ENCODE results near the gene UNC50.
"Not testable (repeated sequence)": the region's sequence is repeated elsewhere in the genome, so short reads cannot be mapped to it uniquely, and the experiment has no call there.

UNC50 gene

DNA sequence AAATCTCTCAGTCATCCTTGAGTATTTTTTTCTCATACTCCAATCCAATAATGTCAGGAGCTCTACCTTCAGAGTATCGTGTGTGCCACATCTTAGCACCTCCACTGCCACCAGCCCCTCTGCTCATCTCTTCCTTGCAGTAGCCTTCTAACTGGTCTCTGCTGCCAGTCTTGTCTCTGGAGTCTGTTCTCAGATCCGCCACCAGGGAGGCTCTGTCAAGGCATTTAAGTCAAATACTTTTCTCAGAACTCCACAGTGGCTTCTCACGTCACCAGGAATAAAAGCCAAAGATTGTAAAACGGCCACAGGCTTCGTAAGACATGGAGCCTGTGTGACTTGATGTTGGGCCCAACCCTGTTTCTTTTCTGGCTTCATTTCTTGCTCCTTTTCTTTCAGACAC is 7.1 kb downstream of the UNC50 start:
- DNase-seq, result no peak

DNA sequence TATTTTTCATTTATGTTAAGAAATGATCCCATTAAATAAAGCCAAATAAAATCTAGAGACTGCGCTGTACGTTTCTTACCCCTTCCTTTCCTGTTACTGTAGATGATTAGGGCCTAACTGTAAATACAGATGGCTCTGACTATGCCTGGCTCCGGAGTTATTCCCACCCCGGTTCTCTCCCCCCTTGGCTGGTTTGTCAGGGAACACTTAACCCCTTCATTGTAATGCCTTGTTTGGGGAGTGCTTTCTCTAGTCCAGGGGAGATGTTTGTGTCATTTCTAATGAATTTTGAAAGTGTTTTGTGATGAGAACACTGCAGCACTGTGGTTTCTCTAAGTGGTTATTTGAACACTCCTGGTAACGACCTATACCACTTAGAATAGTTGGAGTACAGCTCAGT is 8.8 kb downstream of the UNC50 start:
- DNase-seq, result no peak

DNA sequence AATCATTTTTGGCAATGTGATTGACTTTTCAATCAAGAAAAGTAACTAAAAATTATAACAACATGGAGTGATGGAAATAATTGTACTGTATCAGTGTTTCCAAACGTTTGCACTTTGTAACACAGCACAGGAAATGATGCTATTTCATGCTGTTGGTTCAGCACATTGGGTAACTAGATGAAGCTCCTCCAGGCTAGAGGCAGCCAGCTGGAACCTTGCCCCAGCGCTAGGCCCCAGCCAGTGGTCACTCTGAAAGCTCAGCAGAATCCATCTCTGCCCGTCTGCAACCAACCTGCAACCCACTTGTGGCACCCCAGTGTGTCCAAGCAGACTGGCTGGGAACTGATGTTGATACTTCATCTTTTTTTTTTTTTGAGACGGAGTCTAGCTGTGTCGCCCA is 15.3 kb downstream of the UNC50 start:
- no peak for DNase-seq

DNA sequence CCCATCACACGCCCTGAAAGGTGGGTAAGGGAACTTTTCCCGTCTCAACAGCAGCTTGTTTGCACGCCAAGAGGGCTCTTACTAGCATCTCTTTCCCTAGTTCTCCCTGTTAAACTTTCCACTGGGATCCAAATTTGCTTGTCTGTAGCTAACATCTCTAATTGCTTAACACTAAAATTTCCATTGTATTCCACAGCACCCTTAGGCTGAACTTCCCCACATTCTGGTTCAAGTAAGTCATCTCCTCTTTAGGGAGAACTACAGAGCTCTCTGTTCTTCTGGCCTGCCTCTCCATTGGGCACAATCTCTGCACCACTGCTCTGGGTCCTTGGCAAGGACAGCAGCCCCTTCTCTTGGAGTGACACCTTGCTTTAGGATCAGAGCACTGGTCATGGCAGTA is 24.0 kb downstream of the UNC50 start:
- no peak for DNase-seq

DNA sequence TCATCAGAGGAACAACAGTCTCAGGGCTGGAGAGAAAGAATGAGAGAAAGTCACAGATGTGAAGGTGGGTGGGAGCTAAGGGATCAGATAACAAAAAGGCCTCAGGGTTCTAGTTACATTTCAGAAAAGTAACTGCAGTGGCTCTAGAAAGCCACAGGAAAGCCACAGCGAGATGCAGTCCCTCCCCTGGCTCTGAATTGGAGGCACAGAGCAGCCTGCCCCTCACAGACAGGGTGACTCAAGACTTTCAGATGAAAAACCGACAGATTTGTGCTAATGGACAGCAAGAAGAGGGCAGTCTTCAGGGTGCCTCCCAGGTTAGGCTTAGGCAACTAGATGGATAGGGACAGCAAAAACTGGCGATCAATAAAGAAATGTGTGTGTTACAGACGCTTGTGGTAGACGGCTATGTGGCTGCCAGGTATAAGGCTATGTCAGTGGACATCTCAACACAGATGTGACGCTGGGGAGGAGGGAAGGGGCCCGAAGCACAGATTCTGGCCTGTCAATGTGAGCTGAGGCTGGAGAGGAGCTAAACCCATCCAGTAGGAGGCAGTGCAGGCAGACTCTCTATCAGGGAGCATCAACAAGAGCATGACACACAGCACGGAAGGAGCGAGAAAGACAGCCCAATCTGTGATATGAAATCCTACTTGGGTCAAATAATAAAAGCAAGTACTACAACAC is 26.2 kb downstream of the UNC50 start:
- DNase-seq, result peak; percentile 3

DNA sequence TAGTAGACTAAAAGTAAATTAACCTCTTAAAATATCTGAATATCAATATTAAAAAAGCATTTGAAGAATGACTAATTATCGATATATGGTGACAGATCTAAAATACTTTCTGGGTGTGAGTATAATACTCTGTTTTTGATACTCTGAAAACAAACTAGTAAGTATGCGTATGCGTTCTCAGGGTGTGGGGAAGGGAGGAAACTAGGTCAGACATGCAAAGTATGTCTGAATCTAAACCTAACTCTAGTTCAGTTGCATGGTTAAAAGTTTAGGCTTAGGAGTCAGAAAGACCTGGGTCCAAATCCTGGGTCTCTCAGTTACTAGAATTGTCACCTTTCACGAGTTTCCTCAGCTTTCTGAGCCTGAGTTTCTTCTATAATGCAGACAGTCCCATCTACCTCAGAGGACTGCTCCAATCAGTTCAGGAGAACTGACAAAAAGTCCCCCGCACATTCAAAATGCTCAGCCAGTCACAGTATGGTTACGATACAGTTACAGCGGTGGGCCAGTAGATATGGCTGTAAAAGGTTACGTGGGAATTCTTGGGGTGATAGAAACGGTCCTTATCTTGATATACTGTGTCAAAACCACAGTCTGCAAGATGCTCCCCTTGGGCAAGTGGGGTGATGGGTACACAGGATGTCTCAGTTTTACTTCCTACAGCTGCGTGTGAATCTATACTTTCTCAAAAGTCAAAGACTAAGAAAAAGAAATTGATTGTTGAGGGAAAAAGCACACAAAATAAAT is 29.2 kb downstream of the UNC50 start:
- no peak for DNase-seq

DNA sequence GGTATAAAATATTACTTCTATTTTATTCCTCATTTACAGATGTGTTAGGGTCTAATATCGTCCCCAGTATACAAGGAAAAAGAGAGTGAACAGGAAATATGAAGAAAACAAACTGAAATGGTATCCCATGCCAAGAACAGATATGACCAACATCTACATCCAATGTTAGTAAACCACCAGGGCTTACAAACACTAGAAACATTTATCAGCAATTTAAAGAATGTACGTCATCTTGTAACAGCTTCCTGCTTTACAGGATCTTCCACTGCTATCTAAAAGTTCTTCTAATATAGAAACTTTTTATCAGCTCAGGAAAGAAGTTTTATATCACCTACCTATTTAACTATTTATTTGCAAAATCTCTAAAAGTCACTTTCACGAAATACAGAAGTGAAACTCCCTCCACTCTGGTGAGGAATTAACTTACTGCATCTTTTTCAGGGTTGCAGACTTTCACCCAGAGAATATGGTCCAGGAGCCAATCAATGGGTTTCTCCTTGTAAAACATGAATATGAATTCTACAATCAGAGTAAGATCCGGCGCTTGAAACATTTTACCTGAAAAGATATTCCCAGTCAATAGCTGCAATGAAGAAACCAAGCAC is 35.2 kb downstream of the UNC50 start:
- DNase-seq, result peak; percentile 16

DNA sequence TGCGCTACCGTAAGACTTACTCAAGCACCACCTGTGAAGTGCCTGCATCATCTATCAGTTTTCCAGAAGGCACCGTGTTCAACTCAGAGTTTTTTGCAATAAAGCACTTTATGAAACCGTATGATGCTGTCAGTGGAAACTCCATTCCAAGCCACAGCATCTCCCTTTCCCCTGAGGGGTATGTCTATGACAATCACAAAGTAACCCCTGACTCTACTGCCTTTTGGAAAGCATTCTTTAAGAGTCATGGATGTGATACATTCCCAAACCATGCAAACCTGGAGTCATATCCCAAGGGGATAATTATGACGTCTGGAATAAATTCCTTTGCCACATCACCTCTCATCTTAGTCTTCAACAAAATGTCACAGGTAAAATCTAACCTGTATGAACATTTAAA is 39.2 kb downstream of the UNC50 start:
- peak; percentile 69 for DNase-seq

DNA sequence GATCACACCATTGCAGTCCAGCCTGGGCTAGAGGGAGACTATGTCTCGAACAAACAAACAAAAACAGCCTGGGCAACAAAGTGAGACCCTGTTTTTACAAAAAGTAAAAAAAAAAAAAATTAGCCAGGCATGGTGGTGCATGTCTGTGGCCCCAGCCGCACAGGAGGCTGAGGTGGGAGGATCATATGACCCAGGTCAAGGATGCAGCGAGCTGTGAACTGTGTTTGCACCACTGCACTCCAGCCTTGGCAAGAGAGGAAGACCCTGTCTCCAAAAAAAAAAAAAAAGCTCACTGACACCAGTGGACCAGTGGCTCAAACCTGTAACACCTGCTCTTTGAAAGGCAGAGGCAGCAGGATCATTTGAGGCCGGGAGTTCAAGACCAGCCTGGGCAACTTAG is 40.1 kb downstream of the UNC50 start:
- DNase-seq, result no peak

DNA sequence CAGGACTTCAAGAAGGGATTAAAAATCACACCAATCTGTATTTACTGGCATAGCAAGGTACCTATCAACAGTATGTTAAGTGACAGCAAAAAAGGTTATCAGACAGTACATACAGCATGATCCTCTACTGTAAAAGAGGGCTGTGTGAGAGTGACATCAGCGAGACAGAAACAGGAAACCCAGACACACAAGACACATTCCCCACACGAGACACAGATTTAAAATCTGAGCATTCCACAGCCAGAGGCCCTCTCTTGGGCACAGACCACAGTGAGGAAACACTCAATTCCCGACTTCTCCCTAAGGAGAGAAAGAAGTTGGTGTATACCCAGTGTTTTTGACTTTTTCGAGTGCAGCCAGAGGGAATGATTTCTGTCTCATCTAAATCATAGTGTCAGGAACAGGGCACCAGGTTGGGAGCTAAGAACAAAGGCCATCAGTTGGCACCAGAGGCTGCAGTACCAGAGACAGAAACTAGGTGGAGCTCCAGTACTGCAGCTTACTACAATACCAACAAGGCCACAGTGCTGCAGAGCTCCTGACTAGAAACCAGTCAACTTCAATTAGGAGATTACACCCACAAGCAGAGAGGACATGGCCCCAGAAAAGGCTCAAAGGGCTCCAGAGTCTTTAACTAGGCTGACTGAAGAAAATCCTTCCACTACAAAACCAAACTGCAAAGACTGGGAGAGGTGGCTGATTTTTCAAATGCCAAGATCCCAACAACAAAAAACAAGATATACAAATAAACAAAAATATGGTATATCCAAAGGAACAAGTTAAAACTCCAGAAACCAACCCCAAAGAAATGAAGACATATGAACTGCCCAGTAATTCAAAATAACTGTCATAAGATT is 41.0 kb downstream of the UNC50 start:
- peak; percentile 68 for DNase-seq

DNA sequence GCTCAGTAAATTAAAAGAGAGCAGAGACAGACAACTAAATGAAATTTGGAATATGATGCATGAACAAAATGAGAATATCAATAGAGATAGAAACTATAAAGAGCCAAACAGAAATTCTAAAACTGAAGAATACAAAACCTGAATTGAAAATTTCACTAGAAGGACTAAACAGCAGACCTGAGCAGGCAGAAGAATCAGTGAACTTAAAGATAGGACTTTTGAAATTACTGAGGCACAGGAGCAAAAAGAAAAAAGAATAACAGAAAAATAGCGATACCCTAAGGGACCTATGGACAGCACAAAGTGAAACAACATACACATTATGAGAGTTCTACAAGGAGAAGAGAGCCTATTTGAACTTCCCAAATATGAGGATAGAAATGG is 41.6 kb downstream of the UNC50 start:
- no peak for DNase-seq

DNA sequence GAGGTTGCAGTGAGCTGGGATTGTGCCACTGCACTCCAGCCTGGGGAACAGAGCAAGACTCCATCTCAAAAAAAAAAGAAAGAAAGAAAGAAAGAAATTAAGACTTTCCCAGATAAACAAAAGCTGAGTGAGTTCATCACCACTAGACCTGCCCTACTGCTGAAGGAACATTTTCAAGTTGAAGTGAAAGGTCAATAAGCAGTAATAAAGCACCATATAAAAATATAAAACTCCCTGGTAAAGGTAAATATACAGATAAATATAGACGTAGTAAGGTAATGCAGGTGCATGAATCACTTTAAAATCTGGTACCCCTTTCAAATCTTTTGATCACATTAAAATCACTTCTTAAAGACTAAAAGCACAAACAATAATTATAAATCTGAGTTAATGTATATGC is 42.6 kb downstream of the UNC50 start:
- no peak for DNase-seq

DNA sequence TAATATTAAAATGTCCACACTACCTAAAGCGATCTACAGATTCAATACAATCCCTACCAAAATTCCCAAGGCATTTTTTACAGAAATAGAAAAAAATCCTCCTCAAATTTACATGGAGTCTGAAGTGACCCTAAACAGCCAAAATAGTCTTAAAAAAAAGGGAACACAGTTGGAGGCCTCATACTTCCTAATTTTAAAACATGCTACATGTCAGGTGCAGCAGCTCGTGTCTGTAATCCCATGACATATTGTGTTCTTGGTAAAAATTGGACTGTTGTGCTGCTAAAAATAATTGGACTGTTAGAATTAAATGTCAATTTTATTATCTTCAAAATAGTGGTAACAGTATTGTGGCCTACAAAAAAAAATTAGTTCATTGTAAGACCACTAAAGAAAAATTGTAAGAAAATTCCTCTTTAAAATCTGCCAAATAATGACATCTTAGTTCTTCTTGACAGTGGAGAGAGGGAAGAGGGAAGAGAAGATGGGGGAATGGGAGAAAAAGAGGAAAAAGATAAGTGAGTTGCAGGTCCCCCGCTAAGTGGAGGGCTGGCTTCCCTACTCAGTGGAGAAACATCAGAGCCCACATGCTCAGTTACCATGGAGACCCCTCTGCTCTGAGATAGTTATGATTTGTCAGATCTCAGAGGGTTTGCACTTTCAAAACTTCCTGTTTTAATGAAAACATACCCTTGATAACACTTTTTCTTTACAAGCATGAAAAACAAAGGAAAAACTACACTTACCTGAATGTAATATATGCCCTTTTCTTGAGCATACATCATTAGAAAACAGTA is 46.5 kb downstream of the UNC50 start:
- no peak for DNase-seq

DNA sequence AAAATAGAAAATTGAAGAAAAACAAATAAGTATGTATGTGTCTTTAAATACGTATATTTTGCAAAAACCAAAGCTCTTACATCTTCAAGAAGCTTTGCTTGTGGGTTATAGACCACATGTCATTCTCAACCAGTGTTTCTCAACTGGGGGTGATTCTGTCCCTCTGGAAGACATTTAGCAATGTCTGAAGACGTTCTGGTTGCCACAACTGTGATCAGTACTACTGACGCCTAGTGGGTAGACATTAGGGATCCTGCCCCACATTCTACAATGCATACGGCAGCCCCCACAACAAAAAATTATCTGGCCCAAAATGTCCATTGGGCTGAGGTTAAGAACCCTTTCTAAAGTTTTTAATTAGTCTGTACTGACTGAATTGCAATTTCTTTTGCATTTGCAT is 48.4 kb downstream of the UNC50 start:
- DNase-seq, result no peak

DNA sequence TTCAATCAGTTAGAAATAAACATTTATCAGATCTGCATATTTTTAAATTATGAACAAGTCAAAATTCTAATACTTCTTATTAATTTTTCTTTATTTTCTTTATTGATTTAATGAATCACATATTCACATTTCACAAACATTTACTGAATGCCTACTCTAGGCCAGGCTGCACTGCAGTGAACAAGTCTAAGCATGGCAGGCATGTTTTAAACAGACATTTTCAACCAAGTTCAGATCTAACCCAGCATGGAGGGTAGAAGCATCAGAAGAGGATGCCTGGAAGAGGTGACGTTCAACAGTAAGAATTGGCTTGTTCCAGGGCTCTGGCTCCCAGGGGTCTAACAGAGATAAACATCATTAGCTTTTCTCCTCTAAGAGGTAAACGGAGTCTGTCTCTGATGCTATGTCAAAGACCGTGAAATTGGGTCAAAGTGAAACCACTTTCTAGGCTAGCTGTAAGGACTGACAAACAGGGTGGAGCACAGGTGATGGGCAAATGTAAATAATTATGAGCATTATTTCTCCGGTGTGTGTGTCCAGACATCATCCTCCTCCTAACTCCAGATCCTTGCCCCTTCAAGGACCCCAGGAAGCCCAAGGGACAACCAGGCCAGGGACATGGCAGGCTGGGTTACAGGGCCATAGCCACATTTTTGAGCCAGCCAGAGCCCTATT is 50.6 kb downstream of the UNC50 start:
- no peak for DNase-seq

DNA sequence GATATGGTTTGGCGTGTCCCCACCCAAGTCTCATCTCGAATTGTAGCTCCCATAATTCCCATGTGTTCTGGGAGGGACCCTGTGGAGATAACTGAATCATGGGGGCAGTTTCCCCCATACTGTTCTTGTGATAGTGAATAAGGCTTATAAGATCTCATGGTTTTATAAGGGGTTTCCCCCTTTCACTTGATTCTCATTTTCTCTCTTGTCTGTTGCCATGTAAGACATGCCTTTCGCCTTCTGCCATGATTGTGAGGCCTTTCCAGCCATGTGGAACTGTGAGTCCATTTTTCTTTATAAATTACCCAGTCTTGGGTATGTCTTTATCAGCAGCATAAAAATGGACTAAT is 51.1 kb downstream of the UNC50 start:
- not testable (repeated sequence) for DNase-seq

DNA sequence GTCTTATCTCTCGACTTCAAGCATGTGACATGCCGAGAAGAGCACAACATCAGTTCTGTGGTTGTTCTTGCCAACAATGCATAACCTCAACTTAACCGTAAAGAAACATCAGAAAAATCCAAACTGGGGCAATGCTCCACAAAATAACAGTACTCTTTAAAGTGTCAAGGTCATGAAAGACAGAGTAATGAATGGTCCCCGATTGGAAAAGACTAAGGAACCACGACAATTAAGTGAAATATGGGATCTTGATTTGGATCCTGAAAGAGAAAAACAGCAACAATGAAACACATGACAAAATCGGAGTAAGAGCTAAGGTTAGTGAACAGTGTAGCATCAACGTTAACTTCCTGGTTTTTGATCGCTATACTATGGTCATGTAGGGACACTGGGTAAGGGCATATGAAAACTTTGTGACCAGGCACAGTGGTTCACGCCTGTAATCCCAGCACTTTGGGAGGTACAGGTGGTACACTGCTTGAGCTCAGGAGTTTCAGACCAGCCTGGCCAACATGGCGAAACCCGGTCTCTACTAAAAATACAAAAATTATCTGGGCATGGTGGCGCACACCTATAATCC is 55.2 kb downstream of the UNC50 start:
- DNase-seq, result no peak

DNA sequence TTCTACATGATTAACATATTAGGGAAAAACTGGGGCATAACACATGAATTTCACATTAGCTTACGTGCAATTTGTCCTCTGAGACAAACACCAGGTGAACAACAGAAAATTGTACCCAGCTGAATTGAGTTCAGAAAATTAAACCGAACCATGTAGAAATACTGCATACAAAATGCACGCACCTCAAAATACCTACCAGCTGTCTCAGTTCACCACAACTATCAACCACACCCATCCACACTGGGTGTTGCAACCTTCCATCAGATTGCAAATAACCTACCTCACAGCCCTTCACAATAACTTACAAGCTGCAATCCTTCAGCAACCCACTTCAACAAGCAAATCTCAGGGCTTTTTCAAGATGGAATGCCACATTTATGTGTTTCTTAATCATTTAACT is 55.9 kb downstream of the UNC50 start:
- peak; percentile 16 for DNase-seq

DNA sequence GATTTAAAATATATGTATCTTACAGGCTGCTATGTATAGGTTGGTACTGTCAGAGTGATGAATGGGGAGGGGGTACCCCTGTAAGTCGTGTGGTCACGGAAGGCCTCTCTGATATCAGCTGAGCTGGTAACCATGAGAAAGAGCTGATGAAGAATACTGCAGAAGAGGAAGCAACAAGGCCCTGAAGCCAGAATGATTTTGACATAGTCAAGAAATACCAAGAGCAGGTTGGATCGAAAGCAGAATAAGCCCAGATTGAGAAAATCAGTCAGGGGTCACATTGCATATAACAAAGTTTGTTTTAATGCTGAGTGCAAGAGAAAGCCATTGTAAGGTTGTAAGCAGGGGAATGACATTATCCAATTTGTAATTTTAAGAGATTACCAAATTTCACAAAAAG is 57.3 kb downstream of the UNC50 start:
- no peak for DNase-seq

All from fibroblast of skin of right biceps (primary cell).